ENCODE results near the gene SYNPO.

The SYNPO gene

GRCh38 chr5:150656191-150657132, 16.0 kb downstream of the SYNPO start:
- H3K9me3 ChIP-seq (ENCODE audit: insufficient read depth, low read depth, low read length): no peaks in the 10 kb centered on the region
- peak overlapping the region; percentile 90 for H4K12ac ChIP-seq (ENCODE audit: low read depth, low read length)
- peak overlapping the region; percentile 98 for H4K91ac ChIP-seq (ENCODE audit: low read depth, low read length)
- peaks cover 15 to 39% of the 10 kb centered on the region in 2 experiments for H3K4me1 ChIP-seq (ENCODE audit: control insufficient read depth in 1 of 2, insufficient read depth in 2 of 2, low read length in 2 of 2)
- peak overlapping the region; percentile 60 for H2BK12ac ChIP-seq (ENCODE audit: low read length)
- peak overlapping the region; percentile 84 for H2BK5ac ChIP-seq (ENCODE audit: low read depth, low read length, poor library complexity)
- H3K9ac ChIP-seq (ENCODE audit: low read length): peak overlapping the region; percentile 72
- peak overlapping the region; percentile 94 for H2AFZ ChIP-seq (ENCODE audit: insufficient read depth, low read length, poor library complexity)
- H3K79me2 ChIP-seq (ENCODE audit: control insufficient read depth, insufficient read depth, low read length, poor library complexity): peaks cover 6% of the 10 kb centered on the region
- peak overlapping the region; percentile 70 for H3K4me3 ChIP-seq (ENCODE audit: low read depth, low read length)
- peak overlapping the region; percentile 90 for H3K4ac ChIP-seq (ENCODE audit: low read depth, low read length)
- peak overlapping the region; percentile 94 for H2BK120ac ChIP-seq (ENCODE audit: insufficient read depth, low read length, poor library complexity)
- H2AK5ac ChIP-seq (ENCODE audit: low read length): peak overlapping the region; percentile 74
- peak overlapping the region; percentile 89 for H3K14ac ChIP-seq (ENCODE audit: low read length)
- no CpG with 5 or more reads among the region's 99 CpGs for WGBS (ENCODE audit: extremely low coverage, insufficient coverage, insufficient read length)
- peak overlapping the region; percentile 99 for H4K8ac ChIP-seq (ENCODE audit: low read depth, low read length)
- H3K18ac ChIP-seq (ENCODE audit: low read length): peak overlapping the region; percentile 94
- peak in 1 of 2 donors; percentile 66 for DNase-seq
- peak overlapping the region; percentile 84 for H3K4me2 ChIP-seq (ENCODE audit: low read length)
- no peak overlapping the region for H3K23ac ChIP-seq (ENCODE audit: low read length)
- H3K27me3 ChIP-seq (ENCODE audit: insufficient read depth, low read length): no peaks in the 10 kb centered on the region
- H3K27ac ChIP-seq (ENCODE audit: low read depth, low read length): peak overlapping the region; percentile 53
- H3K79me1 ChIP-seq (ENCODE audit: low read length): peaks cover 17% of the 10 kb centered on the region
- H3K36me3 ChIP-seq (ENCODE audit: control insufficient read depth in 1 of 2, insufficient read depth in 2 of 2, low read length in 2 of 2): peaks cover 16 to 22% of the 10 kb centered on the region in 2 experiments

- Histone ChIP-seq H2BK120ac (ENCODE audit: insufficient read depth, low read length, poor library complexity) (no peak overlapping the region), H3K18ac (ENCODE audit: low read length) (no peak overlapping the region), H4K91ac (ENCODE audit: low read depth, low read length) (no peak overlapping the region), H3K4me1 (ENCODE audit: control insufficient read depth in 1 of 2, insufficient read depth in 2 of 2, low read length in 2 of 2) (peaks cover 15 to 39% of the 10 kb centered on the region in 2 experiments), H2BK5ac (ENCODE audit: low read depth, low read length, poor library complexity) (no peak overlapping the region), H2AK5ac (ENCODE audit: low read length) (no peak overlapping the region), H3K79me2 (ENCODE audit: control insufficient read depth, insufficient read depth, low read length, poor library complexity) (peaks cover 6% of the 10 kb centered on the region), H4K8ac (ENCODE audit: low read depth, low read length) (no peak overlapping the region), H3K23ac (ENCODE audit: low read length) (no peak overlapping the region), H3K4me3 (ENCODE audit: low read depth, low read length) (no peak overlapping the region), H3K36me3 (ENCODE audit: control insufficient read depth in 1 of 2, insufficient read depth in 2 of 2, low read length in 2 of 2) (peaks cover 4 to 6% of the 10 kb centered on the region in 2 experiments), H3K9me3 (ENCODE audit: insufficient read depth, low read depth, low read length) (no peaks in the 10 kb centered on the region), H3K27ac (ENCODE audit: low read depth, low read length) (no peak overlapping the region), H2BK12ac (ENCODE audit: low read length) (peak overlapping the region; percentile 1), H3K79me1 (ENCODE audit: low read length) (peaks cover 17% of the 10 kb centered on the region), H3K4ac (ENCODE audit: low read depth, low read length) (no peak overlapping the region), H4K12ac (ENCODE audit: low read depth, low read length) (no peak overlapping the region), H3K4me2 (ENCODE audit: low read length) (no peak overlapping the region), H3K14ac (ENCODE audit: low read length) (no peak overlapping the region), H3K9ac (ENCODE audit: low read length) (no peak overlapping the region), H2AFZ (ENCODE audit: insufficient read depth, low read length, poor library complexity) (no peak overlapping the region), H3K27me3 (ENCODE audit: insufficient read depth, low read length) (no peaks in the 10 kb centered on the region)
- no CpG with 5 or more reads among the region's 4 CpGs for WGBS (ENCODE audit: extremely low coverage, insufficient coverage, insufficient read length)
- DNase-seq: no peak
Measured at GRCh38 chr5:150658121-150658520, 17.7 kb downstream of the SYNPO start.

DNA sequence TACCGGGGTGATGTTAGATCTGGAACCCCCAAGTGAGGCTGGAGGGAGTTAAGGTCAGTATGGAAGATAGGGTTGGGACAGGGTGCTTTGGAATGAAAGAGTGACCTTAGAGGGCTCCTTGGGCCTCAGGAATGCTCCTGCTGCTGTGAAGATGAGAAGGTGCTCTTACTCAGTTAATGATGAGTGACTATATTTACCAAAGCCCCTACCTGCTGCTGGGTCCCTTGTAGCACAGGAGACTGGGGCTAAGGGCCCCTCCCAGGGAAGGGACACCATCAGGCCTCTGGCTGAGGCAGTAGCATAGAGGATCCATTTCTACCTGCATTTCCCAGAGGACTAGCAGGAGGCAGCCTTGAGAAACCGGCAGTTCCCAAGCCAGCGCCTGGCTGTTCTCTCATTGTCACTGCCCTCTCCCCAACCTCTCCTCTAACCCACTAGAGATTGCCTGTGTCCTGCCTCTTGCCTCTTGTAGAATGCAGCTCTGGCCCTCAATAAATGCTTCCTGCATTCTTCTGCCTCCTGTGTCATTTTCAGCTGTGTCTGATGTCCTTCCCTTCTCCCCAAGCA, 18.3 kb downstream of the SYNPO start:
- Histone ChIP-seq H4K12ac (ENCODE audit: low read depth, low read length) (no peak overlapping the region), H4K91ac (ENCODE audit: low read depth, low read length) (peak overlapping the region; percentile 26), H3K79me1 (ENCODE audit: low read length) (peaks cover 17% of the 10 kb centered on the region), H2BK5ac (ENCODE audit: low read depth, low read length, poor library complexity) (peak overlapping the region; percentile 12), H3K79me2 (ENCODE audit: control insufficient read depth, insufficient read depth, low read length, poor library complexity) (peaks cover 6% of the 10 kb centered on the region), H4K8ac (ENCODE audit: low read depth, low read length) (no peak overlapping the region), H2AK5ac (ENCODE audit: low read length) (no peak overlapping the region), H3K9me3 (ENCODE audit: insufficient read depth, low read depth, low read length) (no peaks in the 10 kb centered on the region), H3K27ac (ENCODE audit: low read depth, low read length) (no peak overlapping the region), H3K4me3 (ENCODE audit: low read depth, low read length) (no peak overlapping the region), H3K9ac (ENCODE audit: low read length) (no peak overlapping the region), H3K23ac (ENCODE audit: low read length) (no peak overlapping the region), H3K36me3 (ENCODE audit: control insufficient read depth in 1 of 2, insufficient read depth in 2 of 2, low read length in 2 of 2) (no peaks in the 10 kb centered on the region), H3K27me3 (ENCODE audit: insufficient read depth, low read length) (no peaks in the 10 kb centered on the region), H3K14ac (ENCODE audit: low read length) (peak overlapping the region; percentile 13), H2AFZ (ENCODE audit: insufficient read depth, low read length, poor library complexity) (no peak overlapping the region), H2BK120ac (ENCODE audit: insufficient read depth, low read length, poor library complexity) (peak overlapping the region; percentile 4), H2BK12ac (ENCODE audit: low read length) (no peak overlapping the region), H3K18ac (ENCODE audit: low read length) (no peak overlapping the region), H3K4me2 (ENCODE audit: low read length) (no peak overlapping the region), H3K4me1 (ENCODE audit: control insufficient read depth in 1 of 2, insufficient read depth in 2 of 2, low read length in 2 of 2) (peaks cover 15 to 39% of the 10 kb centered on the region in 2 experiments), H3K4ac (ENCODE audit: low read depth, low read length) (no peak overlapping the region)
- DNase-seq: no peak
- no CpG with 5 or more reads among the region's 3 CpGs for WGBS (ENCODE audit: extremely low coverage, insufficient coverage, insufficient read length)

GRCh38 chr5:150659360-150660107, 19.1 kb downstream of the SYNPO start:
- Histone ChIP-seq H2BK12ac (ENCODE audit: low read length) (peak overlapping the region; percentile 27), H3K79me1 (ENCODE audit: low read length) (peaks cover 17% of the 10 kb centered on the region), H4K91ac (ENCODE audit: low read depth, low read length) (peak overlapping the region; percentile 26), H3K4me3 (ENCODE audit: low read depth, low read length) (no peak overlapping the region), H3K18ac (ENCODE audit: low read length) (no peak overlapping the region), H3K9ac (ENCODE audit: low read length) (no peak overlapping the region), H3K36me3 (ENCODE audit: control insufficient read depth in 1 of 2, insufficient read depth in 2 of 2, low read length in 2 of 2) (no peaks in the 10 kb centered on the region), H2BK120ac (ENCODE audit: insufficient read depth, low read length, poor library complexity) (peak overlapping the region; percentile 4), H3K79me2 (ENCODE audit: control insufficient read depth, insufficient read depth, low read length, poor library complexity) (peaks cover 6% of the 10 kb centered on the region), H3K9me3 (ENCODE audit: insufficient read depth, low read depth, low read length) (no peaks in the 10 kb centered on the region), H2AK5ac (ENCODE audit: low read length) (peak overlapping the region; percentile 50), H3K4ac (ENCODE audit: low read depth, low read length) (no peak overlapping the region), H3K27ac (ENCODE audit: low read depth, low read length) (no peak overlapping the region), H3K4me2 (ENCODE audit: low read length) (no peak overlapping the region), H2BK5ac (ENCODE audit: low read depth, low read length, poor library complexity) (no peak overlapping the region), H4K12ac (ENCODE audit: low read depth, low read length) (no peak overlapping the region), H3K14ac (ENCODE audit: low read length) (peak overlapping the region; percentile 34), H4K8ac (ENCODE audit: low read depth, low read length) (no peak overlapping the region), H3K4me1 (ENCODE audit: control insufficient read depth in 1 of 2, insufficient read depth in 2 of 2, low read length in 2 of 2) (peaks cover 15 to 39% of the 10 kb centered on the region in 2 experiments), H2AFZ (ENCODE audit: insufficient read depth, low read length, poor library complexity) (no peak overlapping the region), H3K27me3 (ENCODE audit: insufficient read depth, low read length) (no peaks in the 10 kb centered on the region), H3K23ac (ENCODE audit: low read length) (no peak overlapping the region)
- DNase-seq: no peak
- no CpG with 5 or more reads among the region's 11 CpGs for WGBS (ENCODE audit: extremely low coverage, insufficient coverage, insufficient read length)

Data from trophoblast cell (in vitro differentiated cells and primary cell).